Suppressor macrophage treated with lipopolysaccharide for 1 hour (primary cell): ENCODE results near the gene MEX3A.

Source experiments
- DNase-seq, 3 donors: peaks; one replicate each; pipeline ENCODE4 v3.0.0-alpha.2; 2020 to 2022

Gene MEX3A

DNA sequence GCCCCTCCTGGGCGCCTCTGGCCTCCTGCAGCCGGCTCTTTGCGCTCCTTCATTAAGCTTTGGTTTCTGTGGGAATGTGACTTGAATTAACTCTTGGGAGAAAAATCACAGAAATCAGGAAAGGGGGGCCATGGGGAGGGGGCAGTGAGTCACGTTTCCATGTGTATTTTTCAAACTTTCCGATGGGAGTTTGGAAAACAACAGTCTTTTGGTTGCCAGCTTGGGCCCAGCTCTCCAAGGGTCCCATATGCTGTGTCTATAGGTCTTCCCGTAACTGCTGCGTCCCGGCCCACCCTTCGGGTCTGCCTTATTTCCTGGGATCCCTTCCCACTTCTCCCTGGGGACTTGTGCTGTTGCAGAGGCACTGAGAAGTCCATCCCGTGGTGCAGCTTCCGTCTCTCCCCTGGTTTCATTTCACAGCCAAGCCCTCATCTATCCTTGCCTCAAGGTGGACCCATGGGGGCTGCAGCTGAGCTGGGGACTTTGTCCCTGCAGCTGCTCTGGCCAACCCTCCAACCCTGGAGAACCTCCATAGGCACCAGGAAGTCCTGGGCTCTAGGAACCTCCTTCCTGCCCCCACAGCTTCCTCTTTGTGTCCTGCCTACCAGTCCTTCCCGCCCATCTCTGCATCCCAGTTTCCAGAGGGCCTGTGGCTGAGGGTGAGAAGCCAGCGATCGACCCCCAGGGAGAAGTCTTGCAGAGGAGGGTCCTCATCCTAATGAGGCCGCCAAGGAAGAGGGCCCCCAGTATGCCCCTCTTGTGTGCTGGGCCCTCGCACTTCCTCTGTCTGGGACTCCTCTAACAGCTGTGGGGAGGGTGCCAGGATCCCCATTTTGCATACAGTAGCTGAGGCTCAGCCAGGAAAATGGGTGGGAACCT is 20.6 kb upstream of the MEX3A start:
- peak; percentile 65 to 73 (median 71) for DNase-seq

DNA sequence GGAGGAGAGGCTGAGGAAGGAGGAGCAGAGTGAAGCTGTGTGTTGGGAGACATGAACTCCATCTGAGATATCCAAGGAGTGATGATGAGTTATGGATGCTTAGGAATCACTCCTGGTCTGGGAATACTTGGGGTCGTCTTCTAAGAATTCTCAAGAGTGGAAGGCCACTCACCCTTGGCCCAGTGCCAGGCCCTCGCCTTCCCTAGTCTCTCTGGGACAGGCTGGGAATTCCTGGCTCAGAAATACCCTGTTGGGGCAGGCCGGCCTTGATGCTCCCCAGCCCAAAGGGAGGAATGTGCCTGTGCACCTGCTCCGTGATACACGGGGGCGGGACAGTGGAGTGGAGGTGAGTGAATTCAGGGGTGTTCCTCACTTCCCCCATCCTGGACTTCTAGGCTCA is 19.6 kb upstream of the MEX3A start:
- peak in 1 of 3 donors; percentile 43 for DNase-seq

DNA sequence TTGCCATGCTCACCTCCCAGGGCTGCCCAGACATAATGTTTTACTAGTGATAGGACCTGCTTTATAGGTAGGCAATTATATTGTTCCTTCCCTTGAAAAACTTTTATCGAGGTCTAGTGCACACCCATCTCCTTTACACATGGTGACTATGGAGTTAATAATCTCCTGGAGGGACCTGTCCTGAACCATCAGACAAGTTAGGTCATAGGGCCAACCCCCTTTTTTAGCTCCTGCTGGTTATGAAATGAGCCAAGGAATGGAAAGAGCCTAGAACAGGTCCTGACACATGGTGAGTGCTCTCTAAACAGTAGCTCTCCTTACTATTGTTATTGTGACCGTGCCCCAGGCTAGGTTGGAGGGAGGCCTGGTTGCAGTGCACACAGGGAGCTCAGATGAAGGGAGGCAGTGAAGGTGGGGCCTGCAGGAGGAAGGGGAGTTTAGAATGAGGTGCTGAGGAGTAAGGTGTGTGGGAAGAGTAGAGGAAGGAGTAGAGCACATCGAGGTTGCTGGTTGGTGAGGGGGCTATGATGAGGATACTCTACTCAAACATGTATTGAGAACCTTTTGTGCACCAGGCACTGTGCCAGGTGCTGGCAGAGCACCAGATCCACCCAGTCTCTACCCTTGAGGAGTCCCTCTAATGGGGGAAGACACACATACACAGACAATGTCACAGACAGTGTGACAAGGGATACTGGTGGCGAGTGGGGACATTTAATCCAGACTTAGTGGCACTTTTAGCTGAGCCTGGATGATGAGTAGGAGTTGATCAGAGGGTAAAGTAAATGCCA is 18.1 kb upstream of the MEX3A start:
- DNase-seq: no peak

DNA sequence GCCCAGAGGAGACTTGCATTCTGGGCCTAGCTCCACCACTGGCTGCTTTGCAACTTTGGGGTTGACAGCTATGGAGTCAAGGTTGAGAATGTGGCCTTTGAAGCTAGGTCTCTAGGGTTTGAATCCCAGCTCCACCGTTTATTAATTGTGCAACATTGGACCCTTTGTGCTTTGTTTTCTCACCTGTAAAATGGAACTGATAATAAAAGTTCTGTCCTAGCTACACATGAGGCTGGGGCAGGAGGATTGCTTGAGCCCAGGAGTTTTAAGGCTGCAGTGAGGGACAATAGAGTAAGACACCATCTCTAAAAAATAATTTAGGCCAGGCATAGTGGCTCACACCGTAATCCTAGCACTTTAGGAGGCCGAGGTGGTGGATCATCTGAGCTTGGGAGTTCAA is 17.0 kb upstream of the MEX3A start:
- DNase-seq: no peak

DNA sequence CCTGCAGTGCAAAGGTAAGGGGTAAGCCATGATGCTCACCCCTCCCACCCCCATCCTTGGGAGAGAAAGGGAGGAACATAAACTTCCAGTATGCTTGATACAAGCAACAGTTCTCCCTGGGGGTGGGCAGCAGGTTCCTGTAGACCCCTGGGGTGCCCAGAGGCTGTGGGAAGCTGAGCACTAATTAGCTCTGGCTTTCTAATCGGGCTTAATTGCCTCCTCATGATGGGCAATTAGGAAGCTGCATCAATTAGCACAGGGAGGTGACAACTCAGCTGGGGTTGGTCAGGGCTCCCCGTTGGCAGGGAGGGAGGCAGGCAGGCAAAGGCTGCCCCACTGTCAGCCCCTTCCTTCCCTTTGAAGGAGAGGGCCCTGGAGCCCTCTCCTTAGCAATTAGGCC is 16.5 kb upstream of the MEX3A start:
- DNase-seq: no peak

DNA sequence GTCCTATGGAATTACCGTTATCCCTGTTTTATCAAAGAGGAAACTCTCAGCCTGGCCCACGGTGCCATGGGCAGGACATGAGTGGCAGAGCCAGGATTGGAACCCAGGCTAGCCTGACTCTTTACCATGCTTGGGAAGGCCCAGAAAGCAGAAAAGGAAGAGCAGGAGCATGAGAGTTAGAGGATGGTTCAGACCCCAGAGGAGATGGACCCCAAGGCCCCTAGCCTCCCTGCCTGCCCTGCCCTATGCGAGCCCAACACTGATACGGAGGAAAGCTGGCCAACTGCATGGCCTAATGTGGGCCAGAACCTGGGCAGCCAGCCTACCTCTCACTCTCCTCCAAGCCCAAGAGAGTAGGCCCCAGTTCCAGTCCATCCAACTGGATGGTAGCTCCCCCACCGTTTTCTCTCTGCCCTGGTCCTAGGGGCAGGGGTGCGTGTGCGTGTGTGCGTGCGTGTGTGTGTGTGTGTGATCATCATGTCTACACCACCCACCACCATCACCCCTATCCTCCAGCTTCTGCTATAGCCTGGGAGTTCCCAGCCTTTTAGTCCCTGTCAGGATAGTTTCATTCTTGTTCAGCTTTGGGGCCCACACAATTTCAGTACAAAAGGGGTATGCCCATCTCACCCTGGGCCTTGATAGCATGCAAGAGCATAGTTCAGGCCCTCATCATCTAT is 15.4 kb upstream of the MEX3A start:
- peak; percentile 62 to 71 (median 71) for DNase-seq

DNA sequence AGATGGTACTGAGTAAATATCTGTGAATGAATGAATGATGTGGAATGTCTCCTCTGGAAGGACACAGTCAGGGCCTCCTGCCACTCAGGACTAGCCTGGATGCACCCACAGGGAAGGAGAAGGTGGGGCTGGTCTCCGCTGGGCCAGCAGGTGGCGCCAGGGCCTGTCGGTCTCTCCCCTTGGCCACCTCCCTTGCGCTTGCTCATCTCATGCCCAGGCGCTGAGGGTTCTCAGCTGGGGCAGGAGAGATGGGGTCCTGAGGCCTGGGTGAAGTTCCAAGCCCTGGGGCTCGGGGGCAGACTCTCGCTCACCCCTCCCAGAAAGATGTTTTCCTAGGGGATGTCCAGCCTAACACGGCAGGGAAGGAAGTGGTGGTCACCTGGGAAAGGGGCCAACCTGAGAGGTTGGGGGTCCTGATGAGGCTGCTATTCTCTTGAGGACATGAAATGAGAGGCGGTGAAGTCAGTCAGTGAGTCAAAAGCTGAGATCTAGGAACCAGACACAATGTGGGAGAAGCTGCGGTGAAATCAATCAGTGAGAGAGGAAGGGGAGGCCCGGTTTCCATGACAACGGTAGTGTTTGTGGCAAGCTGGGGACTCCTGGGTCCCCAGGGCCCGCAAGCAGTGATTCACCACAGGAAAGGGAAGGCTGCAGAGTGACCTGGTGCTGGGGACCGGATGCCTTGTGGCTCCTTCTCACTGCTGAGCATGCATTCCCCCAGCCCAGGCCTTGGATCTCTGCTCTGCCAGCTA is 14.6 kb upstream of the MEX3A start:
- DNase-seq: peak; percentile 86 to 92 (median 89)

DNA sequence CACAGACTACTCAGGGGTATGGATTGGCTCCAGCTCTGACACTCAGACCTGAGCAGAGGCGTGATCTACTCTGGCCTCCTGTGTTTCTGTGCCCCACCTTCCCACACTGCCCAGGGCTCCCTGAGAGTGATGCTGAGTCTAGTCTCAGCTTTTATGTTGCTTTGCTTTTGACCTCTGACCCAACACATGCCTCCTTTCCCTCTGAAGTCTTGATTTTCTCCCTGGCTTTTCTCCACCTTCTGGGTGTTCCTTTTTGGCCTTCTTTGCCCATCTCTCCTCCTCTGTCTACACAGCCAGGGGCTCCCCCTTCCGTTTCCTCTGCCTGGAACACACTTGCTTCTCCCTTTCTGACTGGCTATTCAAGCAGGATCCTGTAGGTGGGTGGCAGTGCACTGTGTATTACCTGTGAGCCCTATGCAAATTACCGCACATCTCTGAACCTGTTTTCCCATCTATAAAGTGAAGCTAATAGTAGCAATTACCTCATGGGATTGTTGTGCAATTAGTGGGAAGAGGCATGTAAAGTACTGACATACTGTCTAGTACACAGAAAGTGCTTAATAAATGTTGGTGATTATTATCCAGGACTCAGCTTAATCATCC is 13.7 kb upstream of the MEX3A start:
- peak in 2 of 3 donors; percentile 44 to 47 for DNase-seq

DNA sequence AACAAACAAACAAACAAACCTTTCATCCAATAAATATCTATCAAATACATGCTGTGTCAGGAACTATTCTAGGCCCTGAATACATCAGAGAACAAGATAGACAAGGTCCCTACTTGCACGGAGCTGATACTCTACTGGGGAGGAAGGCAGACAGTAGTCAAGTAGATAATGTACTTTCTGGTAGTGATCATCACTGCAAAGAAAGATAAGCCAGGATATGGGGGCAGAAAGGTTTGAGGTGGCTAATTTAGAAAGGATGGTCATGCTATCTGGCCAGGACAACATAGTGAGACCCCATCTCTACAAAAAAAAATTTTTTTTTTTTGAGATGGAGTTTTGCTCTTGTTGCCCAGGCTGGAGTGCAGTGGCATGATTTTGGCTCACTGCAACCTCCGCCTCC is 9.3 kb upstream of the MEX3A start:
- no peak for DNase-seq

DNA sequence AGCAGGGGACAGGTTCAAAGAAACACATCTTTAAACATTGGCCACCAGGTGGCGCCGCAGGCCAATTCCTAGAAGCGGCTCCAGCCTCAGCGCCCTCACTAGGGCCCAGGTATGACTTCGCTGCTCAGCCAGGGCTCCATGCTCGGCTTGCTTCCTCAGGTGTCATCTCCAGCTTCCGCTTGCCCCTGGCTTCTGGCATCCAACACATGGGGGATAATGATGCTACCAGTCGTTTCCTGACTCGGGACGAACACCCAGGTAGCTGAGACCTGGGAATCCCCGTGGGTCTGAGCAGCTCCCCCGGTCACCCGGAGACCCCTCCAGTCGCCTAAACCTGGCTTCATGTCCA is 8.5 kb upstream of the MEX3A start:
- peak; percentile 86 to 93 (median 90) for DNase-seq

DNA sequence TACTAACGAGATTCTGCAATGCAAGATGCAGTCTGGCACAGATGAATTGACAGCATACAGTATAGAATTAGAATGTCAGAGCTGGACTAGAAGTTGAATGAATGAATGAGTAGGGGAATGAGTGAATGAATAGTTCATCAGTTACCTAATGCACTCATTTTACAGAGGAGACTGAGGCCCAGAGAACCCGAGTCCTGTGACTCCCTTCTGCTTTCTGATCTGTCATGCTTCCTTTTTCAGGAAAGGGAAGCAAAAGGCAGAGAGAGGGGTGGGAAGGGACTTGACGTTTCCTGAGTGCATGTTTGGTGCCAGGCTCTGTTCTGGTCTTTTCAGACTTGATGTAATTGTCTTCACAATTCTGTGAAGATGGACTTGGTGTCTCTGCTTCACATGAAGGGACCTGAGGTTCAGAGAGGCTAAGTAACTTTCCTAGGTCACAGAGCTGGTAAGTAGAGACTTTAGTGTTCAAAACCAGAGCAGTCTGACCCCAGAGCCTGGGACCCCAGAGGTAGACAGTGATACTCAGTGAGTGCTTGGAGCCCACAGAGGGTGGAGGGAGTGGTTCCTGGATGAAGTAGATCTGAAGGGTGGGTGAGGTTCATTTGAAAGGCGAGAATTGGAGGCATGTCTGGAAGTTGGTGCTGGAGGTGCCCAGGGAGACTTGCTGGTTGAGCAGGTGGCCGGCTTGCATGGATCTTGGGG is 8.0 kb upstream of the MEX3A start:
- DNase-seq: peak; percentile 87 to 88 (median 88)

DNA sequence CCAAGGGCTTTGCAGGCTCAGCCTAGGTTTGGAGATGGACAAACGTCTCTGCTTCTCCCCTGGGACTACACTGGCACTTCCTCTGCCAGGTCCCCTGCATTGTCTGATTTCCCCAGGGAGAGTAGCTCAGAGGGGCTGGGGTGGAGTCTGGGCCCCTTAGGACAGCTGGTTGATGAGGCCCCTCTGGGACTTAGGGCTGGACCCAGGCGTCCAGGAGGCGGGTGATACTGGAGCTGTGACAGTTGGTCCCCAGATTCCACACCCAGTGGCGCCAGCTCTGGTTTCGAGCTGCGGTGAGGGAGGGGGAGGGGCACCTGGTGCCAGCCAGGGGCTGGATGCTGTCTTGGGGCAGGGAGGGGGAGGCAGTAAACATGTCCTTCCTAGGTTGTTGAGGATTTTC is 7.4 kb upstream of the MEX3A start:
- no peak for DNase-seq

DNA sequence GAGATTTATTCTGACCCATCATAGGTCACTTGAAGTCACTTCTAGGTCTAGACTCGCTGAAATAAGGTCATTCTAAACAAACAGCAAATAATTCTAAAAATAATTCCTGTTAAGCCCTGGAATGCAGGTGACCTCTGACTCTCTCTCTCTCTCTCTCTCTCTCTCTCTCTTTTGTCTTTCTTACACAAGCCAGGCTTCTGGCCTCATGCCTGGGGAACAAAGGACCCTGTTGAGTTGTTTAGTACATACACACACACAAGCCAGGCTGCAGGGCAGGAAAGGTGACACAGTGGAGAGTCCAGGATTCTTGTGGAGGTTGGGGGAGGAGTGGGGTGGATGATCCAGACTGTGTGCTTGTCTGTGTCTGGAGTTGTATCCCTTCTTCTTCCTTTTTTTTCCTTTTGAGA is 4.0 kb upstream of the MEX3A start:
- peak in 1 of 3 donors; percentile 38 for DNase-seq

DNA sequence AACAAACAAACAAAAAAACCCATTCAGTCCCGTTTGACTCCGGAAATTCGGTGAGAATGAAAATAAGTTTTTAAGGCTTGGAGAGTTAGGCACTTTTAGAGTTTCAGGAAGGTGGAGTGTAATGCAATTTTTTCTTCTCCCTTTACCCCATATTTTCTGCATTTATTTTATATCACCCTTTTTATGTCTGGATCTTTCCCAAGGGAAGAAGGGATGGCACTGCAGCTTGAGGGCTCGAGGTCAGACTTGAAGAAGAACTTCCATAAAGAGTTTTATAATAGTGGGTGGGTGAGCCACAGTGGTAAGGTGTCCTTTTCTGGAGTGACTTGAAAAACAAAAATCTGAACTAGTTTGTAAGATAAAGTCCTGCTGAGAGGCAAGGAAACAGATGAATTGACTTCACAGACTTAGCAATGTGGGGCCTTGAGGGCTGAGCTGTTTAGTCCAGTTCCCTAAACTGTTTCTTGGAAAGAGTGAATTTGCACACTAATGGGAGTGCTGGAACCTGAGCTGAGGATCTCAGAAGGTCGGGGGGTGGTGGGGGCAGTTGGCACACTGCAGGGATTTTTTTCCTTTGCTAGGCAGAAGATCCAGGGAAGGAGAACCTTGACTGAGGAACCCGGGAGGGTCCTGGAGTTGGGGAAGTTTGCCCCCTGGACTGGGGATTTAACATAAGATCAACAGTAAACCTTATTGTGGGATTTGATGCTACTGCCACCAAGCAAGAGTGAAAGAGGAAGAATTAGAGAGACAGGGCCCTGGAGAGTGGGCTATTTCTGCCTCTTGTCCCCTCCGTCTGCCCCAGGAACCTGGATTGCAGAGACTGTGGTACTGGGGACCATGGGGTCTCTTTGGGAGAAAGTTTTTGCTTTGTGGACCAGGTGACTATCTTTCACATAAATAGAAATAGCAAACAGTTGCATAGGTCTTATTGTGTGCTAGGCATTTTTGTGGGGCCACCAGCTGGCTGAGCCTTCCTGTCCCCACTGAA is 1.8 kb upstream of the MEX3A start:
- DNase-seq: peak in 1 of 3 donors; percentile 39

DNA sequence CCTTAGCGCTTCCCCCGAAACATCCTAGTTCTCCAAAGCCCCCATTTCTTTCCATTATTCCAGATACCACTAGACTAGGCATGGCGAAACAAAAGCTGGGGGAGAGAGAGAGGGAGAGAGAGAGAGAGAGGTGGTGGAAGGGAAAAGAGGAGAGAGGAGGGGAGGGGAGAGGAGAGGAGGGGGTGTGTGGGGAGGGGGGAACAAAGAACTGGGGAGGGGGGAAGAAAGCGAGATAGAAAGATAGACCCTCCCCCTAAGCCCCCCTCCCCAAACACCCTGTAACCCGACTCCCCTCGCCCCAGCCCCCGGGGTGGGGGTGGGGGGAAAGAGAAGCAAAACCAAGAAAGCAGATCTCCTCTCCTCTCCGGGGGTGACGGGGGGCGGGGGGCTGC is 352 bp downstream of the MEX3A start:
- DNase-seq: no peak

DNA sequence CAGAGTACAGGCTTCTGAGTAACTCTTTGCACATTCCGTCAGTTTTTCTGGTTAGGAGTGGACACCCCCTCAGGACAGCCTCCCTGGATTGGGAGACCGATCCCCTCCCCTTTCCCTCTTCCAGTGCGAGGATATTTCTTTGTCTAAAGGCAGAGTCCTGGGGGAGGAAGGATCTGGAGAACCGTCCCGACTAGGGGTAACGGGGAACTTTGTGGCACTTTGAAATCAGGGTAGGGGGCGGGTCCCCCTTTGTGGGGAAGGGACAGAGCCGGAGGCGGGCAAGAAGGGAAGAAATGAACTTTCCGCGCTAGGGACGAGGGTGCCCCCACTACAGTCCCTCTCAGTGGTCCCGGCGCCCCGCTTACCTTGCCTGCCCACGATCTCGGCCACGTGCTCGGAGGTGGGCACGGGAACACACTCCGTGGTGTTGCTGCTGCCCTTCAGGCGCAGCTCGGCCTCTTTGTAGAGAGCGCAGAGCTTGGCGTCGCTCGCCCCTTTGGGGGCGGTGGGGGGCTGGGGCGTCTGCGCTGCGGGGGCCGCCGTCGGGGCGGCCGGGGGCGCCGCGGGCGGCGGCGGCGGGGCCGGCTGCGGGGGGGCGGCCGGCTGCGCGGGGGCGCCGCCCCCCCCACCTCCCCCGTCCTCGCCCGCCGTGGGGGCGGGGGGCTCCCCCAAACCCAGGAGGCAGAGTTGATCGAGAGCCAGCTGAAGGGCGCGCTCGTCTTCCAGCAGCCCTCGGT is 917 bp downstream of the MEX3A start:
- DNase-seq: no peak

DNA sequence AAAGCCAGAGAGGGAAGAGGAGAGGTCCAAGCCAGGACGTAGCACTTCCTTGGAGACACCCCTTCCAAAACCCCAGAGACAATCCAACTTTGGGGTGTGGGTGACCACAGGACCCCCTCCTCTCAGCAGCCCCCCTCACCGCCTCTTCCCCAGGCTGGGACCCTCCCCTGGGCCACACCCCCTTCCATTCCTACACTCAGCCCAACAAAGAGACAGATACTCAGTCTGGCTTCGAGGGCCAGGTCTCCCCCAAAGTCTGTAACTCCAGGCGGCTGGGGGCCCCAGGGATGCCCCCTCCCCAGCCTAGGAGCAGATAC is 1.4 kb downstream of the MEX3A start:
- no peak for DNase-seq

DNA sequence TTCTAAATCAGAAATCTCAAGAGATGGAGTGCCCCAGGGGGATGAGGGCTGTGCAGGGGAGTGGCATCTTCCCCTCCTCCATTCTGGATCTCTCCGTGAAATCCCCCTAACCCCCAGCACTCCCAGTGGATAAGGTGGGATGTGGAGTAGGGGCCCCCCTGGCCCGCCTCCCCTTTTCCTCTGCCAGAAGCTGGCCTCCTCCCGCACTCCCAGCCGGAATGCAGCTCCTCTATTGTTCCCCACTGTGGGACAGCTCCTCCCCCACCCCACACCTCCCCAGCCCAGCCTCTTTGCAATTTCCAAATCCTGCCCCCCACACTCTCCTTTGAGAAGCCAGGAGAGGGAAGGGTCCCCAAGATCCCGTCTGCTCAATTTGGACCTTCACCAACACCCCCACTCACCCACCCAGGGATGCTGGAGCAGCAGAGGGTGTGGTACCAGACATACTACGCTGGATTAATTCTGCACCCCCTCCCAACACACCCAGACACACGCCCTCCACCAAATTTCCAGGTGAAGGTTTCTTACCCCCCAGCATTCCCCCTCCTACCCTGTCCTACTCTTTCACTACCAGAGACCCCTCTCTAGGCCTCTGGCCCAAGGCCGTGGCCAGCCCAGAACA is 1.9 kb downstream of the MEX3A start:
- no peak for DNase-seq

DNA sequence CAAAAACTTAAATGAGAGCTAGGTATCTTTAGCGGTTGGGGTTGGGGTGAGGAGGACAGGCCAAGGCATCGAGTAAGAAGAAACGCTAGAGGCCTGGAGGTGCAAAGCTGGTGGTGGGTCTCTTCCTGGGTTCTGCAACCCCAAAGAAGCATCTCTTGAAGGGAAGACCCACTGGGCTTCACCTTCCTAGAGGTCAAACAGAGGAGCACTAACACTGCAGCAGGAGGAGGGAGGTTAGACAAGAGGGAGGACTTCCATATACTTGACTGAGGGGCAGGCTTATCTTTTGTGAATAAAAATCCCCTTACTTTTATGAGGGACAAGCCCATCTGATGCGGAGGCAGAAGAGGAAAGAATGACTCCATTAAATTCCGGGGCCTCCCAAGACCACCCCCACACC is 2.5 kb downstream of the MEX3A start:
- DNase-seq: no peak
